D721Med (cell line): ENCODE results near the gene ILKAP.

ENCODE experiments used
- DNase-seq: peaks from one replicate; pipeline ENCODE4 v3.0.0; 2011; ENCODE audit warnings: low spot score; ENCODE audit not compliant: insufficient read length
- FAIRE-seq: peaks from 2 replicates; lab custom pipeline; 2011; peaks lifted over from hg19 to GRCh38; lab: Jason Lieb, UNC
- TF ChIP-seq, protein P1 (sequence below): IDR thresholded peaks from 2 replicates; pipeline ENCODE4 v1.5.1; 2012; ENCODE audit warnings: mild to moderate bottlenecking, control low read depth; ENCODE audit not compliant: insufficient read depth; ENCODE audit errors: missing control alignments

The ILKAP gene

DNA sequence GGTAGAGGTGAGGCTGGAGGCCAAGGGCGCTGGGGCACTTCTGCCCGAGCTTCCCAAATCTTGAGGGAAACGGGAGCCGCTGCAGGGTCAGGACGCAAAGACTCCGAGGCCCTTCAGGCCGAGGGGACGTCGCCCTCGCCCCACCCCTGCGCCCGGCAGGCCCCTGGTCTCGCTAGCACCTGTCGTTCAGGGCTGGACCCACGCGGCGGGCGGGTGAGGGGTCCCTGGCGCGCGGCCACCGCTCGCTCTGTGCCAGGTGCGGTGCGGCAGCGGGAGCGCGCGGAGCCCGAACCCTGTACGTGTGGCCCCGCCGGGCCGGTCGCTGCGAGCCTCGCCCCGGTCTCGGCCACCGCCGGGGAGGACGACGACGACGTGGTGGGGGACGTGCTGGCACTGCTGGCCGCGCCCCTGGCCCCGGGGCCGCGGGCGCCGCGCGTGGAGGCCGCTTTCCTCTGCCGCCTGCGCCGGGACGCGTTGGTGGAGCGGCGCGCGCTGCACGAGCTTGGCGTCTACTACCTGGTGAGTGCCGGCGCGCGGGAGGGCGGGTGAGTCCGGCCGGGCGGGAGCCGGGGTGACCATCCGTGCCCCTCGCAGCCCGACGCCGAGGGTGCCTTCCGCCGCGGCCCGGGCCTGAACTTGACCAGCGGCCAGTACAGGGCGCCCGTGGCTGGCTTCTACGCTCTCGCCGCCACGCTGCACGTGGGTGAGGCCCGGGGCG lies 39.9 kb downstream of the ILKAP start:
- TF ChIP-seq, protein P1, sequence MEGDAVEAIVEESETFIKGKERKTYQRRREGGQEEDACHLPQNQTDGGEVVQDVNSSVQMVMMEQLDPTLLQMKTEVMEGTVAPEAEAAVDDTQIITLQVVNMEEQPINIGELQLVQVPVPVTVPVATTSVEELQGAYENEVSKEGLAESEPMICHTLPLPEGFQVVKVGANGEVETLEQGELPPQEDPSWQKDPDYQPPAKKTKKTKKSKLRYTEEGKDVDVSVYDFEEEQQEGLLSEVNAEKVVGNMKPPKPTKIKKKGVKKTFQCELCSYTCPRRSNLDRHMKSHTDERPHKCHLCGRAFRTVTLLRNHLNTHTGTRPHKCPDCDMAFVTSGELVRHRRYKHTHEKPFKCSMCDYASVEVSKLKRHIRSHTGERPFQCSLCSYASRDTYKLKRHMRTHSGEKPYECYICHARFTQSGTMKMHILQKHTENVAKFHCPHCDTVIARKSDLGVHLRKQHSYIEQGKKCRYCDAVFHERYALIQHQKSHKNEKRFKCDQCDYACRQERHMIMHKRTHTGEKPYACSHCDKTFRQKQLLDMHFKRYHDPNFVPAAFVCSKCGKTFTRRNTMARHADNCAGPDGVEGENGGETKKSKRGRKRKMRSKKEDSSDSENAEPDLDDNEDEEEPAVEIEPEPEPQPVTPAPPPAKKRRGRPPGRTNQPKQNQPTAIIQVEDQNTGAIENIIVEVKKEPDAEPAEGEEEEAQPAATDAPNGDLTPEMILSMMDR = no peak
- DNase-seq (no peak), FAIRE-seq (no peak)

- TF ChIP-seq, protein P1 = no peak
- no peak for DNase-seq
- FAIRE-seq = no peak
Measured at GRCh38 chr2:238162846-238163441, 40.6 kb downstream of the ILKAP start.

DNA sequence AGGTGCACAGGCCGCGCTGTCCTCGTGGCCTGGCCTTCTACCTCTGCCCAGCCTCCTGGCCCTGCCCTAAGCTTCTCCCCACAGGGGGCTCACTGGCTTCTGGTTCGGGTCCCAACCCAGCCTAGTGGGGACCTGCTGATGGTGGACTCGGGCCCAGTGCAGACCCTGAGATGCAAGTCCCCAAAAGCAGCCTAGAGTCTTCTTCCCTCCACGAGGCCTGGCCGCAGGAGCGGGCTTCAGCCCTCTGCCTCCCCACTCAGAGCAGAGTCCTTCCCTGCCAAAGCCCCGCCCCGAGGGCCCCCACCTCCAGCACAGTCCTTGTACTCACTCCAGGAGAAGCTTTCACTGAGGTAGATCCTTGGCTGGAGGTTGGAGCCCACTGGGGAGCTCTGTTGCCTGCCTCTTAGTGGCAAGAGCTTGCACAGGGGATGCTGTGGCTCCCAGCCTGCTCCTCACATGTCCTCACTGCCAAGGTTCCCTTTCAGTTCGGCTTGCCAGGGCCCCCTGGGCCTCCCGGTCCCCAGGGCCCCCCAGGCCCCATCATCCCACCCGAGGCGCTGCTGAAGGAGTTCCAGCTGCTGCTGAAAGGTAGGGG lies 41.1 kb downstream of the ILKAP start:
- TF ChIP-seq, protein P1 = no peak
- DNase-seq (no peak), FAIRE-seq (no peak)

DNA sequence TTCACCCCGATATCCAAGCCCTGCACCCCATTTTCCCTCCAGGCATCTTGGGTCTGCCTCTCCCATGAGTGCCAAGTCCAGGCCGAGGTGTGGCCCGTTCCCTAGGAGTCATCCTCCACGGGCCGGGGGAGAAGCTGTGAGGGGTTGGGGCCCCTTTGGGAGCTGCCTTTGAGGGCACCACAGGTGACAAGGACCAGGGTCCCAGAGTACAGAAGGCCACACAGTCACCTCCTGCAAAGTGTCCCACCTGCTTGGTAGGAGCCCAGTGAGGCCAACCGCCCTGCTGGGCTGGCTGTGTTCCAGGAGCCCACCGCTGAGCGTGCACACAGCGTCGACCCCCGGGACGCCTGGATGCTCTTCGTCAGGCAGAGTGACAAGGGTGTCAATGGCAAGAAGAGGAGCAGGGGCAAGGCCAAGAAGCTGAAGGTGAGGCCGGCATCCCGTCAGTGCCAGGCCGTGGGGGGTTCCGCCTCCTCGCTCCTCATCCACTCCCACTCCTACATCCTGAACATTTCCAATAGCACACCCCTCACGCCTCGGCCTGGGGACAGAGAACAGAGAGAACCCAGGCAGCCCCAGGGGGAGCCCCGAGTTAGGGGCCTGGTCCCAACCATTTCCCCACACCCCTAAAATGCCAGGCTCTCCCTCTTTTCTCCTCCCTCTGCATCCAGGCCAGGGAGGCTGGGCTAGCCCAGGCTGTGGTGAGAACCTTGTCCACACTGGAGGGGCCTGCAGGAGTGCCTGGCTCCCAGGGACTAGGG lies 42.0 kb downstream of the ILKAP start:
- DNase-seq = no peak
- FAIRE-seq = no peak
- TF ChIP-seq, protein P1 = no peak

- peak; percentile 66 for DNase-seq
- TF ChIP-seq, protein P1 = peak; percentile 49
- no peak for FAIRE-seq
Measured at GRCh38 chr2:238160206-238161129, 43.0 kb downstream of the ILKAP start.

- FAIRE-seq (no peak), DNase-seq (no peak)
- TF ChIP-seq, protein P1 = no peak
Measured at GRCh38 chr2:238159661-238160205, 43.8 kb downstream of the ILKAP start.
